K562 treated with DMSO at 1 percent for 4 hours (cell line): ENCODE data around the gene CNTF. TPM values are rescaled to one million over a fixed set of nuclear protein-coding genes. Genes with fewer than 3 reads are reported as not detected.

Experiments used
- total RNA-seq: library from RNA; unstranded; fragments of 300-600 nt; gene quantifications from 2 replicates; pipeline ENCODE4 v1.2.3, GENCODE V29; 2022; ENCODE audit not compliant: insufficient read depth

The CNTF gene, protein sequence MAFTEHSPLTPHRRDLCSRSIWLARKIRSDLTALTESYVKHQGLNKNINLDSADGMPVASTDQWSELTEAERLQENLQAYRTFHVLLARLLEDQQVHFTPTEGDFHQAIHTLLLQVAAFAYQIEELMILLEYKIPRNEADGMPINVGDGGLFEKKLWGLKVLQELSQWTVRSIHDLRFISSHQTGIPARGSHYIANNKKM
- 2.6 and 3.7 TPM in 2 replicates for total RNA-seq

DNA sequence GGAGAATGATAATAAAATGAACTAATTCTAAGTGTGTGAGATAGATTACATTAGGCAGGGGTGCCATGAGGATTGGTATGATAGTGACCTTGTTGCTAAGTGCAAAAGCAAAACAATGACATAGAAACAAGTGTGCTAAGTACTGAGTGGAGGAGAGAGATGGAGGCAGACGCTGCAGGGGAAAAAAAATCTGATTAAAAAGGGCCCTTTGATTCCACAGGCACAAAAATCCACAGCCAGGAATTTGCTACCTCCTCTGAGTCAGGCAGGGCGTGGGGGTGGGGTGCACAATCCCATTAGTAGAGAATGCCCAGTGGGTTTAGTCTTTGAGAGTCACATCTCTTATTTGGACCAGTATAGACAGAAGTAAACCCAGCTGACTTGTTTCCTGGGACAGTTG is at the start of gene CNTF:
CNTF (plus strand) TSS at position 322 of the 400 bp plus-strand sequence. CDS start 88 bp downstream, outside the sequence.

GRCh38 chr11:58575377-58576020 is 47.0 kb upstream of the CNTF start, which contains the start of gene LPXN:
Gene LPXN, minus strand, starts transcription at chr11:58575856. Its CDS starts 84 bp downstream, at chr11:58575772.

DNA sequence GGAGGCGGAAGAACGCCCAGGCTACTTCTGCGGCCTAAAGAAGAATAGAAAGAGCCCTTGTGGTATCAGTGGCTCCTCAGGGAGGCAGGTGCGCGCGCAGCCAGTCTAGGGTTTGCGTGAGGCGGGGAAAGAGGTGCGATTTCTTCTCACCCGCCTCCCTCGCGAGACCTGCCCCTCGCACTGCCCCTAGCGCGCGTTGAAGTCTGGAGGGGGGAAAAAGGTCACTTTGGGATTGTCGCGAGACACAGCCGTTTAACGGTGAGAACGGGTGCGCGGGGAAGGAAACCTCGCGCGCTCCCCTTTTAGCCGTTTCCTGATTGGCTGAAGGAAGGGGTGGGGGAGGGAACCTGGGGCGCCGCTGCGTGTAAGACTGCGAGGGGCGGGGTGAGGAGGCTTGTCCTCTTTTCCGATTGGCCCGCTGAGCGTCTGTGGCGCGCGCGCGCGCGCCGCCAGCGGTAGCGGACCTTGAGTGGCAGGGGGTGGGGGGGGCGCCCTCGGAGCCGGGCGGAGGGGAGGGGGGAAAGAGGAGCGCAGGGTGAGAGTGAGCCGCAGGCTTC is 43.8 kb upstream of the CNTF start, which contains the start of gene ZFP91:
ZFP91 (plus strand) TSS at position 429 of the 557 bp plus-strand sequence. CDS start 219 bp downstream, outside the sequence.

Other genes starting within 250 kb of the CNTF start
- gene OR5B3, start 215.8 kb upstream of the CNTF start, total RNA-seq, result not detected in 2 replicates
- not detected in 2 replicates for gene OR5B2, start 194.5 kb upstream of the CNTF start, total RNA-seq
- not detected in 2 replicates for gene OR5B12, start 180.4 kb upstream of the CNTF start, total RNA-seq
- gene OR5B21, start 114.6 kb upstream of the CNTF start, total RNA-seq, result not detected in 2 replicates
- gene LPXN, start 46.8 kb upstream of the CNTF start, total RNA-seq, result 2.3 and 3.9 TPM in 2 replicates
- 21.1 and 25.1 TPM in 2 replicates for gene ZFP91, start 43.6 kb upstream of the CNTF start, total RNA-seq
- gene GLYAT, start 109.3 kb downstream of the CNTF start, total RNA-seq, result not detected in 2 replicates
- not detected in 2 replicates for gene GLYATL2, start 222.0 kb downstream of the CNTF start, total RNA-seq